ENCODE results near the gene LYZL1.

DNA sequence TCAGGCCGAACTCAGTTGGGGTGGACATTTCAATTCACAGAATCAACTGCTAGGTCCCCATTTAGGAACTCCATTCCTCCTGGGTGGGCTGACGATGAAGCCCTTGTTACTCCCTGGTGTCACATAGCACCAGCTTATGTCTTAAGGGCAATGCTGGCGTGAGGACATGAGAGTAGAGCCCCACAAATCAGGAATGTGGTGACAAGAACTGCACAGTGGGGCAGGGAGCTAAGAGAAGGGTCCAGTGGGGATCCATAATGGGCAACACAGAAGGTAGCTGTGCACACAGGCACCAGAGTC is 57.0 kb downstream of the LYZL1 start:
- TF ChIP-seq, protein P1, sequence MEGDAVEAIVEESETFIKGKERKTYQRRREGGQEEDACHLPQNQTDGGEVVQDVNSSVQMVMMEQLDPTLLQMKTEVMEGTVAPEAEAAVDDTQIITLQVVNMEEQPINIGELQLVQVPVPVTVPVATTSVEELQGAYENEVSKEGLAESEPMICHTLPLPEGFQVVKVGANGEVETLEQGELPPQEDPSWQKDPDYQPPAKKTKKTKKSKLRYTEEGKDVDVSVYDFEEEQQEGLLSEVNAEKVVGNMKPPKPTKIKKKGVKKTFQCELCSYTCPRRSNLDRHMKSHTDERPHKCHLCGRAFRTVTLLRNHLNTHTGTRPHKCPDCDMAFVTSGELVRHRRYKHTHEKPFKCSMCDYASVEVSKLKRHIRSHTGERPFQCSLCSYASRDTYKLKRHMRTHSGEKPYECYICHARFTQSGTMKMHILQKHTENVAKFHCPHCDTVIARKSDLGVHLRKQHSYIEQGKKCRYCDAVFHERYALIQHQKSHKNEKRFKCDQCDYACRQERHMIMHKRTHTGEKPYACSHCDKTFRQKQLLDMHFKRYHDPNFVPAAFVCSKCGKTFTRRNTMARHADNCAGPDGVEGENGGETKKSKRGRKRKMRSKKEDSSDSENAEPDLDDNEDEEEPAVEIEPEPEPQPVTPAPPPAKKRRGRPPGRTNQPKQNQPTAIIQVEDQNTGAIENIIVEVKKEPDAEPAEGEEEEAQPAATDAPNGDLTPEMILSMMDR (IDR thresholded peaks at IDR 0.05), result no peak
- TF ChIP-seq POLR2A (IDR thresholded peaks at IDR 0.05), result no peak

All from testis (tissue), 2 donors.